Measurements from ENCODE around the gene RPS3.

RPS3 gene

GRCh38 chr11:75442161-75442885 lies 43.0 kb downstream of the RPS3 start:
- DNase-seq (ENCODE audit: low read depth) = no peak
- TF ChIP-seq CTCF (conservative IDR thresholded peaks at IDR 0.05; ENCODE audit: low read depth, low read length) = no peak
- no peak overlapping the region for H3K4me3 ChIP-seq (ENCODE audit: low read depth, low read length)

GRCh38 chr11:75443043-75443442 lies 43.7 kb downstream of the RPS3 start:
- no peak for TF ChIP-seq CTCF (conservative IDR thresholded peaks at IDR 0.05; ENCODE audit: low read depth, low read length)
- no peak for DNase-seq (ENCODE audit: low read depth)
- H3K4me3 ChIP-seq (ENCODE audit: low read depth, low read length) = no peak overlapping the region

- DNase-seq (ENCODE audit: low read depth) = peak; percentile 61
- H3K4me3 ChIP-seq (ENCODE audit: low read depth, low read length) = no peak overlapping the region
- peak; percentile 96 for TF ChIP-seq CTCF (conservative IDR thresholded peaks at IDR 0.05; ENCODE audit: low read depth, low read length)
Observed at GRCh38 chr11:75445315-75445953, 46.1 kb downstream of the RPS3 start.

- TF ChIP-seq CTCF (conservative IDR thresholded peaks at IDR 0.05; ENCODE audit: low read depth, low read length) = no peak
- no peak overlapping the region for H3K4me3 ChIP-seq (ENCODE audit: low read depth, low read length)
- DNase-seq (ENCODE audit: low read depth) = no peak
Observed at GRCh38 chr11:75447415-75447814, 48.1 kb downstream of the RPS3 start.

GRCh38 chr11:75449271-75449670 lies 50.0 kb downstream of the RPS3 start:
- TF ChIP-seq CTCF (conservative IDR thresholded peaks at IDR 0.05; ENCODE audit: low read depth, low read length) = no peak
- H3K4me3 ChIP-seq (ENCODE audit: low read depth, low read length) = no peak overlapping the region
- no peak for DNase-seq (ENCODE audit: low read depth)

- TF ChIP-seq CTCF (conservative IDR thresholded peaks at IDR 0.05; ENCODE audit: low read depth, low read length) = no peak
- DNase-seq (ENCODE audit: low read depth) = no peak
Observed at GRCh38 chr11:75449776-75450175, 50.5 kb downstream of the RPS3 start.

GRCh38 chr11:75450236-75450635 lies 50.9 kb downstream of the RPS3 start:
- TF ChIP-seq CTCF (conservative IDR thresholded peaks at IDR 0.05; ENCODE audit: low read depth, low read length) = no peak
- no peak for DNase-seq (ENCODE audit: low read depth)
- H3K4me3 ChIP-seq (ENCODE audit: low read depth, low read length) = no peak overlapping the region

More at GRCh38 chr11:75449776-75450175, 50.5 kb downstream of the RPS3 start:
- no peak overlapping the region for H3K4me3 ChIP-seq (ENCODE audit: low read depth, low read length)

Measured in choroid plexus epithelial cell (primary cell).